GM21515 (cell line): ENCODE results near the gene SORL1-AS1.

Source experiments
- ATAC-seq: cut with Tn5 transposase; IDR thresholded peaks from one replicate; pipeline ENCODE4 v1.9.1; 2021; ENCODE audit not compliant: unreplicated experiment

SORL1-AS1 gene

GRCh38 chr11:121476379-121477032 lies 23.7 kb upstream of the SORL1-AS1 start:
- no peak for ATAC-seq

GRCh38 chr11:121474680-121475079 lies 21.9 kb upstream of the SORL1-AS1 start:
- no peak for ATAC-seq

GRCh38 chr11:121473064-121473777 lies 20.5 kb upstream of the SORL1-AS1 start:
- ATAC-seq = no peak

GRCh38 chr11:121472312-121472711 lies 19.5 kb upstream of the SORL1-AS1 start:
- no peak for ATAC-seq

- no peak for ATAC-seq
Observed at GRCh38 chr11:121471167-121471566, 18.4 kb upstream of the SORL1-AS1 start.

- ATAC-seq = no peak
Observed at GRCh38 chr11:121469910-121470309, 17.1 kb upstream of the SORL1-AS1 start.

GRCh38 chr11:121467965-121468364 lies 15.2 kb upstream of the SORL1-AS1 start:
- ATAC-seq = peak; percentile 63

GRCh38 chr11:121467471-121467870 lies 14.7 kb upstream of the SORL1-AS1 start:
- no peak for ATAC-seq

- no peak for ATAC-seq
Observed at GRCh38 chr11:121466063-121466794, 13.5 kb upstream of the SORL1-AS1 start.

GRCh38 chr11:121465709-121466062 lies 12.9 kb upstream of the SORL1-AS1 start:
- no peak for ATAC-seq

GRCh38 chr11:121464352-121464946 lies 11.7 kb upstream of the SORL1-AS1 start:
- ATAC-seq = peak; percentile 28

- ATAC-seq = no peak
Observed at GRCh38 chr11:121463689-121464335, 11.0 kb upstream of the SORL1-AS1 start.

- ATAC-seq = no peak
Observed at GRCh38 chr11:121461843-121462242, 9.1 kb upstream of the SORL1-AS1 start.

- no peak for ATAC-seq
Observed at GRCh38 chr11:121460941-121461514, 8.3 kb upstream of the SORL1-AS1 start.

GRCh38 chr11:121459413-121460017 lies 6.7 kb upstream of the SORL1-AS1 start:
- no peak for ATAC-seq

- no peak for ATAC-seq
Observed at GRCh38 chr11:121458551-121458950, 5.8 kb upstream of the SORL1-AS1 start.

- no peak for ATAC-seq
Observed at GRCh38 chr11:121456816-121457431, 4.2 kb upstream of the SORL1-AS1 start.

- no peak for ATAC-seq
Observed at GRCh38 chr11:121456151-121456550, 3.4 kb upstream of the SORL1-AS1 start.

GRCh38 chr11:121455115-121455514 lies 2.3 kb upstream of the SORL1-AS1 start:
- ATAC-seq = no peak
